GM20431 (cell line): ENCODE results near the gene USP47.

Source experiments
- in situ Hi-C: fragments of 300-500 bp; cut with MseI, MboI; formaldehyde crosslinking; loops from one replicate; pipeline ENCODE4 v1.15.0; 2020; ENCODE audit warnings: low sequenced_read_pairs; ENCODE audit not compliant: unreplicated experiment

The USP47 gene

GRCh38 chr11:11916981-11917399 is 75.2 kb downstream of the USP47 start:
- in situ Hi-C loops, result no loop called here

DNA sequence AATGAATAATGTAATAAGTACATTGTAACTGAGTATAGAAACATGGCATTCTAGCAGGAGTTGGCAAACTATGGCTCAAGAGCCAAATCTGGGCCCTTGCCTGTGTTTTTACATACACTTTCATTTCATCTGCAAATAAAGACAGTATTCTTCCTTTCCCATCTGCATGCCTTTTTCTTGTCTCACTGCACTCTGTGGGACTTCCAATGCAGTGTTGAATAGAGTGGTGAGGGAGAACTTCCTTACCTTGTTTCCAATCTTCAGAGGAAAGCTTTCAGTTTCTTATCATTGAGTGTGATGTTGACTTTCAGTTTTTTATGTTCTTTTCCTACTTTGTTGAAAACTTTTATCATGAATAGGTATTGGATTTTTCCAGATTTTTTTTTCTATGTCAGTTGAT is 82.1 kb downstream of the USP47 start:
- in situ Hi-C loops, result no loop called here

- in situ Hi-C loops, result no loop called here
These were observed 88.1 kb downstream of the USP47 start for GRCh38 chr11:11929920-11930319.

- in situ Hi-C loops, result no loop called here
These were observed 89.8 kb downstream of the USP47 start for GRCh38 chr11:11931461-11932055.

- in situ Hi-C loops, result no loop called here
These were observed 93.8 kb downstream of the USP47 start for GRCh38 chr11:11935536-11935935.

DNA sequence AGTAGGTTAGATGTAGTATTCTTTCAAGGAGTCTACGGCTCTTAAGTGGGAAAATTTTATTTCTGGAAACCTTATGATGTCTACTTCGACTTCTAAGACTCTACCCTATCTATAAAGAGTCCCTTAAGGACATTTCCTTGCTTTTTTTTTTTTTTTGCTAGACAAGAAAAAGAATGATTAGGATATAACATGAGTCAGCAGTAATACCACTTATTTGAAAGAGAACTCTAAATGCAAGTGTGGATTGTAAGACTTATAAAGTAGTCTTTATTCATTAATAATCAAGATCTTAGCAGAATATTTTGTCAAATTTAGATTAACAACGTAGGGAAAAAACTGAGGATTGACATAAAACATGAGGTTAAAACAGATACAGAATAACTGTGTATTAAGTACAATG is 95.7 kb downstream of the USP47 start:
- in situ Hi-C loops, result no loop called here

DNA sequence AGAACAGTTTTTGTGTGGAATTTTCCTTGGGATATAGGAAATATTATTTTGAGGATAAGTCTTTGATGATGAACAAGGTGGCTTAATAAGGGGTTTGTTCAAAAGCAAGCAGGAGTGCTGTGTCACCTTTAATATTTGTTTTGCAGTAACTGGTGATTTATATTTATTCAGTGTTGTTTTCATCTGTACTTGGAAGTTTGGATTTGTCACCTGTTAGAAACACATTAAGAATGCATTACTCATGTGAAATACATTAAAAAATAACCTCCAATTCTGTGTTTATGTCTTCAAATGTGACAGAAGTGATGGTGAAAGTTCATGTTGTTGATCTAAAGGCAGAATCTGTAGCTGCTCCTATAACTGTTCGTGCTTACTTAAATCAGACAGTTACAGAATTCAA is 96.2 kb downstream of the USP47 start:
- in situ Hi-C loops, result no loop called here

DNA sequence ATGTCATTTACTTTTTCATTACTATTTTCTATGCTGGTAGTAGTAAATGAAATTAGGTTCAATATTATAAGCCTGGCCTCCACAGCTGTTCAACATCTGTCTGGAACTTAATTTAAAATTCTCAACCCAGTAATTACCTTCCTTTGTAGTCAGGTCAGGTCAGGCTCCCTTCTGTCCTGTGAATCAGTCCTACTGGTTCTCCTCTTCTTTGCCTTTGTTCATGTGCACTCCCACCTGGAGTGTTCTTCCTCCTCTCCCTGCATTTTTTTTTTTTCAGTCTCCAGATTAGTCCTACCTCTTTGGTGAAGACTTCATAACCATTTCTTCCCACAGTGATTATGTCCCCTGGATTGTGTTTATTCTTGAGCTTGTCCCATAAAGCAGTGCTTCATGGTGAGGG is 98.8 kb downstream of the USP47 start:
- in situ Hi-C loops, result no loop called here

DNA sequence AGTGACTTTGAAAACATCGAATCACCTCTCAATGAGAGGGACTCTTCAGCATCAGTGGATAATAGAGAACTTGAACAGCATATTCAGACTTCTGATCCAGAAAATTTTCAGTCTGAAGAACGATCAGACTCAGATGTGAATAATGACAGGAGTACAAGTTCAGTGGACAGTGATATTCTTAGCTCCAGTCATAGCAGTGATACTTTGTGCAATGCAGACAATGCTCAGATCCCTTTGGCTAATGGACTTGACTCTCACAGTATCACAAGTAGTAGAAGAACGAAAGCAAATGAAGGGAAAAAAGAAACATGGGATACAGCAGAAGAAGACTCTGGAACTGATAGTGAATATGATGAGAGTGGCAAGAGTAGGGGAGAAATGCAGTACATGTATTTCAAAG is 100.9 kb downstream of the USP47 start:
- in situ Hi-C loops, result no loop called here

- in situ Hi-C loops, result no loop called here
These were observed 102.7 kb downstream of the USP47 start for GRCh38 chr11:11944444-11944843.

- in situ Hi-C loops, result no loop called here
These were observed 104.4 kb downstream of the USP47 start for GRCh38 chr11:11946180-11946579.

DNA sequence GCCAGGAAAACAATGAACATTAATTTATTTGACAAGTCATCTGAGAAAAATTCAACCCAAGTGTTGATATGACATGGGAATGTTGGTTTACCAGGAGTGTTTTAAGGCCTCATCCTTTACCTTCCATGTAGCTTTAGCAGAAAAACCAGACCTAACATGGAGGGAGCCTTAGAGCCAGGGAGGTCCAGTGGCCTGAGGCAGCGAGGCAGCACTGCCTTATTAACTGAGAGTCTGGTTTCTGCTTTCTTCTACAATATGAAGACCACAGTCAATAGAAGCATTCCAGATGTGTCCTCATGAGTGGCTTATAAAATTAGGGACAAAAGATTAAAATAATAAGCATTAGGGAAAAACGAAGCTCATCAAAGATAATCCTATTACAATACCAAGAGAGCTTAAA is 105.1 kb downstream of the USP47 start:
- in situ Hi-C loops, result no loop called here

DNA sequence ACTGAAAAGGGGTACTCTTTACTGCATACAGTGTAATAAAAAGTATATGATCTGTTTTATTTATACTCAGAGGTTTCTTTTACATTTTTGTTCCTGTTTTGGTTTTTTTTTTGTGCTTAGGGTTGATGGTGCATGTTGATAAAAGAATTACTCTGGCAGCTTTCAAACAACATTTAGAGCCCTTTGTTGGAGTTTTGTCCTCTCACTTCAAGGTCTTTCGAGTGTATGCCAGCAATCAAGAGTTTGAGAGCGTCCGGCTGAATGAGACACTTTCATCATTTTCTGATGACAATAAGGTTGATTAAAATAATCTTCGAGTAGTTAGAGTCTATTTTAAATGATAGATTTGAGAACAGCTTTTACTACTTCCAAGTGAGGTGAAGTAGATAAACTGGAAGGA is 106.1 kb downstream of the USP47 start:
- in situ Hi-C loops, result no loop called here

DNA sequence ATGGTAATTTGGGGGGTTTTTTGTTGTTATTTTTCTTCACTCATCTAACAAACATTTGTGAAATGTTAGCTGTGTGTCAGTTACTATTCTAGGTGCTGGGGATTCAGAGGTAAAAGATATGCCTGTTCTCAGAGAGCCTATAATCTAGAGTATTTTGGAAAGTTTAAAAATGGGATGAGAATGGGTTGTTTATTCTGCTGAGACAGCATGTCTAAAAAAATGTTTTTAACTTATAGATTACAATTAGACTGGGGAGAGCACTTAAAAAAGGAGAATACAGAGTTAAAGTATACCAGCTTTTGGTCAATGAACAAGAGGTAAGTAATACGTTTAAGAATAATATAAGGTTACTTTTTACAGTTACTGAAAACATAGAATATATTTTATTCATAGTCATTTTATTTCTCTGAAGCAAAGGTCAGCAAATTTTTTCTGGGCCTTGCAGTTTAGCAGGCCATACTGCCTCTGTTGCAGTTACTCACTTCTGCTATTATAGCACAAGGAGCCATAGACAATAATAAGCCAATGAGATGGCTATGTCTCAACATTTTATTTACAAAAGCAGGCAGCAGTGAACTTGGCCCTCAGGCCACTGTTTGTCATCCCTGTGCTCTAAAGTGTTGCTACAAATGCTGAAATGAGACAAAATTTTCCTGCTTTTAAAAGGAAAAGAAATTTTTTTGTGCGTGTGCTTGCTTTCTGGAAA is 106.6 kb downstream of the USP47 start:
- in situ Hi-C loops, result no loop called here

DNA sequence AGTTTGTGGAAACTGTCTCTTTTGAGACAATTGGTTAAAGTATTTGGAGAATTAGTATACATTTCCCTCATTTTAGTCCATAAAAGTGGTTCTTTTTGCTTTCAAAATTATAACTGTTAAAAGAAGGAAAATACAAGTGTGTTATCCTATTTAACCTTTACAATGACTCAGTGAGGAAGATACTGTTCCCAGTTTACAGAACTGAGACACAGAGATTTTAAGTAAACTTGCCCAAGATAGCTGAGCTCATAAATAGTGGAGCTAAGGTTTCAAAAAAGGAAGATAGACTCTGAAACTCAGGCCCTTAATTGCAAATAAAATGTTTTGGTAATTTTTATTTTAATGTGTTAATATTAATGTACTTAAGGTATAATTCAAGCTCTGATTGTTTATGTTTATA is 107.7 kb downstream of the USP47 start:
- in situ Hi-C loops, result no loop called here

DNA sequence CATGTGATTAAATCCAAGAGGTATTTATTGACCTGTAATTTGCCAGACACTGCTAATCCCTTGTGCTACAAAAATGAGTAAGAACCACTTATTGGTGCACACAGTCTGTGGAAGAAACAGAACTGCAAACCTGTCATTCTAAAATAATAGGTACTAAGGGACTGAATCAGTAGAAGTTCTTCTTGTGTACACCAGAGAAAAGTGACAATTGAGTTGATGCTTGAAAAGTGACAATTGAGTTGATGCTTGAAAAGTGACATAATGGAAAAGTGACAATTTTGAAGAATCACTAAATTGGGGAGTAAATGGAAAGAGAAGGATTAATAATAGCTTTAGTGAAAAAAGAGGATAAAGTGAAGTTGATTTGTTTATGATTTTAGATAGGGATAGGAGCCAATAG is 110.3 kb downstream of the USP47 start:
- in situ Hi-C loops, result no loop called here

DNA sequence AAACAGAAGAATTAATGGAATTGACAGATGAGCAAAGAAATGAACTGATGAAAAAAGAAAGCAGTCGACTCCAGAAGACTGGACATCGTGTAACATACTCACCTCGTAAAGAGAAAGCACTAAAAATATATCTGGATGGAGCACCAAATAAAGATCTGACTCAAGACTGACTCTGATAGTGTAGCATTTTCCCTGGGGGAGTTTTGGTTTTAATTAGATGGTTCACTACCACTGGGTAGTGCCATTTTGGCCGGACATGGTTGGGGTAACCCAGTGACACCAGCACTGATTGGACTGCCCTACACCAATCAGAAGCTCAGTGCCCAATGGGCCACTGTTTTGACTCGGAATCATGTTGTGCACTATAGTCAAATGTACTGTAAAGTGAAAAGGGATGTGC is 114.2 kb downstream of the USP47 start:
- in situ Hi-C loops, result no loop called here

- in situ Hi-C loops, result no loop called here
These were observed 116.8 kb downstream of the USP47 start for GRCh38 chr11:11958403-11959231.

DNA sequence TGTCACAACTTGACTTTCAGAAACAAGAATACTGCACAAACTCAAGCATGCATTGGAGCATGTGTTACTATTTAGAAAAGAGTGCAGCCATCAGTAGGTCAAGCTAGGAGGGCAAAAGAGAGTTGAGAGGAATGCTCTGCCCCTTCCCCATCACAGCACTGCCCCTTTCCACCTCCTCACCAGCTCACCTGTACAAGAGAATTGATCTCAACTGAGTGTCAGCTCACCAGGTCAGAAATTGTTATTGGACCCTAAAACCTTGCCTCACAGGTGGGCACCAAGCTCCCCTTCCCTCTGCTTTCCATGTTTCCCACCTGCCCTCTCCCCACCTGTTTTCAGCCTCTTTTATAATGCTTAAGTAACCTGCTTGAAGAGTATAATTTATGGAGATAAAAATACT is 117.8 kb downstream of the USP47 start:
- in situ Hi-C loops, result no loop called here

DNA sequence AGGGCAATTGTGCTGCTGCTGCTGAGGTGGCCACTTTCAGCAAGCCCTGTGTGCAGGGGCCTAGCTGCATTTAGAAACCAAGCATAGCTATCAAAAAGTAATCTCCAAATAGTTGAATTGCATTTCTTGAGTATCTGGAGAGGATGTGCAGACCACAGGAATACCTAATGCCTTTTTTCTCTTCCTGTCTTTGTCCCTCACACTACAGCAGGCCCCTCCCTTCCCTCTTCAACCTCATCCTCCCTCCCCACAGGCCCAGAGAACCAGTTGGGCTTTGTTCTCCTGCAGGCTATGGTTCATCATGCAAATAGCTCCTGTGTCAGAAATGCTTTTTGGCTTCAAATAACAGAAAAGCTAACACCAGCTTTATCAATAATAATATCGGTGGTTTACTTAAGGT is 118.9 kb downstream of the USP47 start:
- in situ Hi-C loops, result no loop called here

GRCh38 chr11:11961399-11962028 is 119.7 kb downstream of the USP47 start:
- in situ Hi-C loops, result no loop called here
